GM12891 (cell line): ENCODE measurements around the gene MARCHF9.

ENCODE experiments used
- DNase-seq: peaks from one replicate; pipeline ENCODE4 v3.0.0; 2011; ENCODE audit warnings: low spot score; ENCODE audit not compliant: insufficient read length
- FAIRE-seq: peaks from 2 replicates; lab custom pipeline; 2011; peaks lifted over from hg19 to GRCh38; lab: Jason Lieb, UNC
- PAX5 ChIP-seq: IDR thresholded peaks from 2 replicates; pipeline ENCODE4 v1.6.1; 2011; ENCODE audit warnings: low read length, moderate library complexity, mild to moderate bottlenecking; ENCODE audit not compliant: insufficient read depth, severe bottlenecking
- POLR2A ChIP-seq: IDR thresholded peaks from 2 replicates; pipeline ENCODE4 v1.6.1; 2011; ENCODE audit warnings: low read depth, low read length, control low read depth
- POLR2AphosphoS5 ChIP-seq: IDR thresholded peaks from 2 replicates; pipeline ENCODE4 v1.6.1; 2011; ENCODE audit warnings: low read depth, low read length, control low read depth
- POU2F2 ChIP-seq: IDR thresholded peaks from 2 replicates; pipeline ENCODE4 v1.6.1; 2011; ENCODE audit warnings: low read depth, mild to moderate bottlenecking, control low read depth, low read length, moderate library complexity
- SPI1 ChIP-seq: IDR thresholded peaks from 2 replicates; pipeline ENCODE4 v1.6.1; 2011; ENCODE audit warnings: low read depth, low read length, control low read depth
- TAF1 ChIP-seq: IDR thresholded peaks from 2 replicates; pipeline ENCODE4 v1.6.1; 2011; ENCODE audit warnings: low read depth, low read length, control low read depth

The MARCHF9 gene

DNA sequence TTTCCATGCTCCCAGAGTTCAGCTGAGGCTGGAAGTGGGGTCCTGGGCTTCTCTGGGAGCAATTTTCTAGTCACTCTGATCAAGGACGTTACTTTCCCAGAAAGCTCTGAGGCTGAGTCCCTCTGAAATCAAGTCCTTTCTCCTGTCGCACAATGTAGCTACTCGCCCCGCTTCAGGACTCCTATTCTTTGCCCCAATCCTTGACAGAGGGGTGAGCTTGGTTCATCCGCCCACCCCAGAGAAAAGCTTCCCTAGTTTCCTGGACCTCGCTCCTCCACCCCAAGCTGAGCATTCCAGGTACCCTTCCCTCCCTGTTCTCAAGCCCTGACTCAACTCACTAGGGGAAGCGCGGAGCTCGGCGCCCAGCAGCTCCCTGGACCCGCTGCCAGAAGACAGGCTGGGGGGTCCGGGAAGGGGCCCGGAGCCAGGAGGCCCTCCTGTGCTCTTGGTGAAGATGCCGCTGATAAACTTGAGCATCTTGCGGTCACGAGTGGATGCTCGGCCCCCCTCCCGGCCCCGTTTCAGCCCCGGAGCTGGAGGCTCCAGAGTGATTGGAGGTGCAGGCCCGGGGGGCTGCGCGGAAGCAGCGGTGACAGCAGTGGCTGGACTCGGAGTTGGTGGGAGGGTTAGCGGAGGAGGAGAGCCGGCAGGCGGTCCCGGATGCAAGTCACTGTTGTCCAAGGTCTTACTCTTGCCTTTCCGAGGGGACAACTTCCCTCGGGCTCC, 18.0 kb upstream of the MARCHF9 start:
- no peak for FAIRE-seq
- TF ChIP-seq POLR2AphosphoS5 (no peak), PAX5 (no peak), POLR2A (no peak), SPI1 (no peak), TAF1 (no peak), POU2F2 (no peak)
- DNase-seq: no peak

DNA sequence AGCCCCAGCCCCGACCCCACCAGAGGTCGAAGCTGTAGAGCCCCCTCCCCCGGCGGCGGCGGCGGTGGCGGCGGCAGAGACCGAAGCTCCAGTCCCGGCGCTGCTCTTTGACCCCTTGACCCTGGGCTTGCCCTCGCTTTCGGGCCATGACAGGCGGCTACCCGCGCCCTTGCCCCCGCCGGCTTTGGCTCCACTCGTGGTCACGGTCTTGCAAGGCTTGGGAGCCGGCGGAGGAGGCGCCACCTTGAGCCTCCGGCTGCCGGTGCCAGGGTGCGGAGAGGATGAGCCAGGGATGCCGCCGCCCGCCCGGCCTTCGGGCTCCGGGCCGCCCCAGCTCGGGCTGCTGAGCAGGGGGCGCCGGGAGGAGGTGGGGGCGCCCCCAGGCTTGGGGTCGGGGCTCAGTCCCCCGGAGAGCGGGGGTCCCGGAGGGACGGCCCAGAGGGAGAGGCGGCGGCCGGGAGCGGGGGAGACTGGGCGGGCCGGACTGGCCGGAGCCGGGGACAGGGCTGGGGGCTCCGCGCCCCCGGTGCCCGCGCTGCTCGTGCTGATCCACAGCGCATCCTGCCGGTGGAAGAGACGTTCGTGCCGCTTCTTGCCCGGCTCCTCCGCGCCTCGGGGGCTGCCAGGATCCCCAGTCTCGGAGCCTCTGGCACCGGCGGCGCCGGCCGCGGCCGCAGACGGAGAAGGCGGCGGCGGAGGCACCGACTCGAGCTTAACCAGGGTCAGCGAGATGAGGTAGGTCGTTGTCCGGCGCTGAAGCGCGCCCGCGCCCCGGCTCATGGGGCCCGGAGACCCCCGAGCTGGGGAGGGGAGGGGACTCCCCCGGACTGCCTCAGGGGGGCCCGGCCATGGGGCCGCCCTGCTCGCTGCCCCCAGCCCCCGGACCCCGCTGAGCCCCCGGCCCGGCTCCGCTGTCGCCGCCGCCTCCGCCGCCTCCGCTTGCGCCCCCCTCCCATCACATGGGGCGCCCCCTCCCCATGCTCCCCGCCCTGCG, 17.1 kb upstream of the MARCHF9 start:
- no peak for DNase-seq
- FAIRE-seq: no peak
- TF ChIP-seq SPI1 (no peak), POLR2A (no peak), PAX5 (no peak)

DNA sequence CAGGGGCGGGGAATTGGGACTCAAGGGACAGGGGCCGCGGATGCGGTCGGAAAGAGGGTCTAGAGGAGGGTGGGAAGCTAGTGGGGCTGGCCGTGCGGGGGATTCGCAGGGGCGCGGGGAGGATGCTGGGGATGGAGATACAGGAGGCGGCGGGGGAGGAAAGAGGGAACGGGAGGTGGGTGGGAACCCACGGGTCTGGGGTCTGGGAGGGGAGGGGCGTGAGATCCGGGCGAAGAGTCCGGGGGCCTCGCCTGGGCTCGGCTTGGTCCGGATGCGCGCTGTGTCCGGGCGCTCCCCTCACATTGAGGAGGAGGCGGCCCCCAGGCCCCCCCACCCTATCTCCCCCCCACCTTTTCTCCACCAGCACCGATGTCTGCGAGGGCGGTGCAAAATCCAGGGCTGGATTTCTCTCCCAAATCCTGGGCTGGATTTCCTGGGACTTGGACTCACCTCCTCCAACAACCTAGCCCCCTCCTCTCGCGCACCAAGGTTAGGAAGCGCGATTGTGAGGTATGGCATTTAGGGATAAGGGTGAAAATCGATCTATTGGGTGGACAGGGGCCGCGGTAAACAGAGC, 16.2 kb upstream of the MARCHF9 start, which contains the start of gene AGAP2:
Gene AGAP2 (minus strand): TSS at position 82 of the 577 bp plus-strand sequence. CDS start 496 bp downstream, outside the sequence.
- DNase-seq (no peak), FAIRE-seq (no peak)
- no peak for TF ChIP-seq POLR2AphosphoS5
- TF ChIP-seq POLR2A: no peak
- no peak for TF ChIP-seq POU2F2
- TF ChIP-seq TAF1: no peak
- no peak for TF ChIP-seq SPI1
- no peak for TF ChIP-seq PAX5

DNA sequence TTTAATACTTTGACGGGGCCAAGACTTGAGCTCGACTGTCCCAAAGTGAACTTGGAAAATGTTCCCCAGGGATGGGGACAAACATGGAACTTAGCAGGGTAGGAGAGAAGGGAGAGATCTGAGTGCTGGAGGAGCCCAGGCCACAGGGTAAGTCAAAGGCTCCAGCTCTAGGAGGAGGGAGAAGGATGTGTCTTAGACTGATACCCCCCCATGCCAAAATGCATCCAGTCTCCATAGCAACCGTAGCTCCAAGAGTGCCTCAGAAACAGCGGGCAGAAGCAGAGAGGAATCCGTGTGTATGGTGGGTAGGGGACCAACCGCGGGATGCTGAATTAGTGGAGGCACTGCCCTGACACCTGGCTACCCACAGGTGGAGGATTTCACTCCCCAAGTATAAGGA, 15.5 kb upstream of the MARCHF9 start:
- TF ChIP-seq TAF1: no peak
- TF ChIP-seq POU2F2: no peak
- no peak for TF ChIP-seq SPI1
- no peak for TF ChIP-seq POLR2A
- TF ChIP-seq POLR2AphosphoS5: no peak
- no peak for TF ChIP-seq PAX5
- no peak for FAIRE-seq
- DNase-seq: no peak

DNA sequence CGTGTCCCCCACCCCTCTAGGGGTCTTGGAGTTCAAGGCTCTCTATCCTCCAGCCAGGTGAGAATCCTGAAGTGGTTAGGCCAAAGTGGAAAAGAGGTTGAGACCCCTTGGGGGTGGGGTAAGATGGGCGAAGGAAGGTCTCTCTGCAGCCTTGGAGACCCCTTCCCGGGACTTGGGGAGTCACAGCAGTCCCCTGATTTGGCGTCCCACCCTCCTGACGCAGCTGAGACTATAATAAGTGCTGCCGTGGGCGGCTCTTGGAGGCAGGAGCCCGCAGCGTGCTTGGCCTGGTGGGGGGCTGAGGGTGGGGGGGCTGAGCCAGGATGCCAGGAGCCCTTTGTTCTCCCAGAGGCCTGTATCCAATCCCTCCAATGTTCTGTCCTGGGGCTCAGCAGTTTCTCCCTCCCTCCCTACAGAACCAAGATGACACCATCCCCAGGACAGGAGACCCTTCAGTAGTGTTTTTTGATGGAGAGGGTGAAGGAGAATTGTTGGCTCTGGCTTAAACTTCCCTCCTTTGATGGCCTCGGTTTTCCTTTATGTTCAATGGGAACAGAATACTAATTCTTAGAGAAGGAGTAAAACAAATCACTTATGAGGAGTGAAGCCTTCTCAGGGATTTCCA, 14.9 kb upstream of the MARCHF9 start:
- no peak for FAIRE-seq
- DNase-seq: no peak
- TF ChIP-seq POLR2AphosphoS5: no peak
- no peak for TF ChIP-seq PAX5
- TF ChIP-seq TAF1: no peak
- no peak for TF ChIP-seq SPI1
- no peak for TF ChIP-seq POU2F2
- TF ChIP-seq POLR2A: no peak

DNA sequence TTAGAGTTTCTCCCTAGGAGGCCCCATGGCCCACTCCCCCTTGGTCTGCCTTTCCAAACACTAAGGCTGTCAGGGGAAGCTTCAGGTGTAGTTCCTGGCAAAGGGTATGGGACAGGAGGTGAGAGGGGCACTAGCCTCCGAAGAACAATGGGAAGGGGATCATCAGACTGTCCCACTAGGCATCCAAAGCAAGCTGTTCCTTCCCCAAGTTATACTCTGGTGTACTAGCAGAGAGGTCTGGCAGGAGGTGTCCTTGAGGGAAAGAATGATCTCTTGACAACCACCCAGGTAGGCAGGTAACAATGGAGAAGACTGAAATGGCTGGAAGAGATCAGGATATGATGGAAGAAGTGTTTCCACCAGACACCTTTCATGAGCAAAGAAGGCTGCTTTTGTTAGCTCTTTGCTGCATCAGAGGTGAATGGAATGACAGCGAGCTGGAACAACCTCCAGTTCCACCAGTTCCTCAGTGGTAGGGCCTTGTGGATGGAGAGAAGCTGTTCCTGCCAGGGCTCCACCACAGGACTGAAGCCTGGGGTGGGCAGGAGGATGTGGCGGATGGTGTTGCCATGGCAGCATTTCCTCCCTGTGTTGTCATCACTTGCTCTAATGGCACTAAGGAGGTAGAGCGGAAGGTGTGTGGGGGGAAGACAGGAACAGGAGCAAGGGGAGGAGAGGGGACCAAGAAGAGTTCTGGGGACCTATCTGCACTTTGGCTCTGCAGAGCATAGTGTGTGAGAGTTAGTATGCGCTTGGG, 14.1 kb upstream of the MARCHF9 start:
- TF ChIP-seq POU2F2 (no peak), SPI1 (peak; percentile 40)
- peak; percentile 75 for DNase-seq
- peak; percentile 90 for FAIRE-seq

DNA sequence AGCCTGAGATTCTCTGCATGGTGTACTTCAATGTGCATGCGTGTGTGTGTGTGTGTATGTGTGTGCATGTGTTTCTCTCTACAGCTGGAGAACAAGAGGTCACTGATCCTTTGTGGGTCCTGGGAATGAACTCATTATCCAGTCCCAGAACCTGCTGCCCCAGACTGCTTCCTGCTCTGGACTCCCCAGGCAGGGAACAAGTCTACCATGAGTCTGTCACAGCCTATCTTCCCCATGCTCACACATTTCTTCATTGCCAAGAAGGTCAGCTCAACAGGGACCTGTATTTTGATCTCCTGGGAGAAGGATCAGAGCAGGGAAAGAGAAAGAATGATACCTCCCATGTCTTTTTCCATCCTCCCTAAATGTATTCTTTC, 13.5 kb upstream of the MARCHF9 start:
- DNase-seq (no peak), FAIRE-seq (no peak)
- TF ChIP-seq POU2F2: no peak
- TF ChIP-seq POLR2A: no peak
- TF ChIP-seq TAF1: no peak
- TF ChIP-seq PAX5: no peak
- TF ChIP-seq SPI1: no peak
- no peak for TF ChIP-seq POLR2AphosphoS5

DNA sequence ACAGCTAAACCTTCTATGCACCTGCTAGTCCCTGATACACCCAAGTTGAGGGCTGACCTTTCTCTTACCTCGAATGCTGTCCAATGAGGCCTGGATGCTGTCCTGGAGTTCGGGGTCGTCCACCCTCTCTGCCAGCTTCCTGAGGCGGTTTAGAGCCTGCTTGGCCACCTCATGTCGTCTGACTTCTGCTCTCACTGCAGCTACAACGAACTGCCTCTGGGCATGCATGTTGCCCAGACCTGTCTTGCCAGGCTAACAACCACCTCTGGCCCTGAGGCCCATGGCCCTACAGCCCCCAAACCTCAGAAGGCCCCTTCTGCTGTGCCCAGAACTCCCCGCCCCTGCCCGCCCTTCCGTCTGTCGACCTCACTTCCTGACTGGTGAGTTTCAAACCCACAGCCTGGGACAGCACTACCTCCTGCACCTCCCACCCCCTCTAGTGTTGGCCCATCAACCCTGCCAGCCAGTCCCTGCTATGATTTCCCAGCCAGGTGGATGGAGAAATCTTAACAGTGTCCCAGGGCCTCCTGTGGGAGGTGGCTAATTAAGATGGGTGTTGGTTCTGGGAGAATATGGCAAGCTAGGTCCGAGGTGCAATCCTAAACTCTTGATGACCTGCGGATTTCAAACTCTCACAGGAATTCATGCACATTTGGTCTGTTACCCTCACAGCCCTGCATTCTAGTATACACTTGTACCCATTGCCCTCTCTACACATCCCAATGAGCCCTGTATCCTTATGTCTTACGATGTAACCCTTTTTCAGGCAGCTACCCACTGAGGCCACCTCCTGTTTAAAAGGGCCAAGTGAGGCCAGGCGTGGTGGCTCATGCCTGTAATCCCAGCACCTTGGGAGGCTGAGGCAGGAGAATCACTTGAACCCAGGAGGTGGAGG, 12.8 kb upstream of the MARCHF9 start:
- DNase-seq: peak; percentile 69
- peak; percentile 92 for FAIRE-seq
- TF ChIP-seq POLR2AphosphoS5 (no peak), TAF1 (no peak), POLR2A (no peak), POU2F2 (no peak), PAX5 (no peak), SPI1 (no peak)
